ENCODE measurements around the gene ALKBH2. TPM values are rescaled to one million over a fixed set of nuclear protein-coding genes. Genes with fewer than 3 reads are reported as not detected.
A peak's percentile ranks its signal among the peaks of the same experiment; 100 is the strongest.

Gene ALKBH2
- 13.2 and 14.6 TPM in 2 replicates for polyA plus RNA-seq (2011; rRNA removed)
- polyA minus RNA-seq (2011; rRNA and poly(A)+ RNA removed): 5.6 and 7.9 TPM in 2 replicates

GRCh38 chr12:109093022-109093918 lies at the start of gene ALKBH2:
Gene ALKBH2 (minus strand): TSS chr12:109093472. CDS start chr12:109092786, 686 bp downstream.
- Histone ChIP-seq H3K27me3 (ENCODE audit: control insufficient read depth, insufficient read depth, low read length) (no peaks in the 10 kb centered on the region), H3K27ac (ENCODE audit: low read depth, low read length) (peak within 1 kb of the TSS; percentile 65), H3K9me3 (ENCODE audit: control insufficient read depth, insufficient read depth, low read length) (no peaks in the 10 kb centered on the region), H3K4me3 (ENCODE audit: low read depth, low read length) (peak within 1 kb of the TSS; percentile 75)
- ChIA-PET CTCF (interaction anchor here (0.6 to 2.7 kb wide), 18 partner anchors 9 to 531 kb away, joined by 3 to 11 read pairs (median 3); partner anchors contain the start of genes ISCU and SVOP), POLR2A (no interaction called here)
- peak; percentile 72 for DNase-seq (ENCODE audit: low read depth, low spot score)
- peak; percentile 99 for TF ChIP-seq CTCF (IDR thresholded peaks at IDR 0.05; ENCODE audit: low read depth, low read length)

- CTCF ChIA-PET: interaction anchor here (1.5 kb wide), 1 partner anchor 29 kb away, joined by 4 read pairs; no protein-coding TSS in a partner anchor
Observed at GRCh38 chr12:109140560-109140959, 47.3 kb upstream of the ALKBH2 start.

GRCh38 chr12:109139791-109140190 lies 46.5 kb upstream of the ALKBH2 start:
- POLR2A ChIA-PET: no interaction called here
- H3K27me3 ChIP-seq (ENCODE audit: control insufficient read depth, insufficient read depth, low read length): peaks cover 5% of the 10 kb centered on the region
- CTCF ChIA-PET: no interaction called here
- no peak overlapping the region for H3K4me3 ChIP-seq (ENCODE audit: low read depth, low read length)
- H3K9me3 ChIP-seq (ENCODE audit: control insufficient read depth, insufficient read depth, low read length): peaks cover 4% of the 10 kb centered on the region; the same call in 1 of the 2 replicates
- no peak for TF ChIP-seq CTCF (IDR thresholded peaks at IDR 0.05; ENCODE audit: low read depth, low read length)
- DNase-seq (ENCODE audit: low read depth, low spot score): no peak
- H3K27ac ChIP-seq (ENCODE audit: low read depth, low read length): no peak overlapping the region

More at GRCh38 chr12:109140560-109140959, 47.3 kb upstream of the ALKBH2 start:
- POLR2A ChIA-PET: interaction anchor here (0.7 kb wide), 1 partner anchor 28 kb away, joined by 12 read pairs; no protein-coding TSS in a partner anchor
- Histone ChIP-seq H3K9me3 (ENCODE audit: control insufficient read depth, insufficient read depth, low read length) (peaks cover 4% of the 10 kb centered on the region; the same call in 1 of the 2 replicates), H3K27ac (ENCODE audit: low read depth, low read length) (no peak overlapping the region), H3K4me3 (ENCODE audit: low read depth, low read length) (no peak overlapping the region), H3K27me3 (ENCODE audit: control insufficient read depth, insufficient read depth, low read length) (peaks cover 5% of the 10 kb centered on the region)
- no peak for DNase-seq (ENCODE audit: low read depth, low spot score)
- TF ChIP-seq CTCF (IDR thresholded peaks at IDR 0.05; ENCODE audit: low read depth, low read length): no peak

GRCh38 chr12:109139360-109139759 lies 46.1 kb upstream of the ALKBH2 start:
- DNase-seq (ENCODE audit: low read depth, low spot score): no peak
- ChIA-PET POLR2A (no interaction called here), CTCF (interaction anchor here (1.6 kb wide), 1 partner anchor 27 kb away, joined by 4 read pairs; no protein-coding TSS in a partner anchor)
- no peak for TF ChIP-seq CTCF (IDR thresholded peaks at IDR 0.05; ENCODE audit: low read depth, low read length)
- H3K4me3 ChIP-seq (ENCODE audit: low read depth, low read length): no peak overlapping the region
- H3K27ac ChIP-seq (ENCODE audit: low read depth, low read length): no peak overlapping the region
- peaks cover 4% of the 10 kb centered on the region; the same call in 1 of the 2 replicates for H3K9me3 ChIP-seq (ENCODE audit: control insufficient read depth, insufficient read depth, low read length)
- H3K27me3 ChIP-seq (ENCODE audit: control insufficient read depth, insufficient read depth, low read length): peaks cover 5% of the 10 kb centered on the region

All from AG04450 (cell line).